ENCODE measurements around the gene RNASE8.

The RNASE8 gene

DNA sequence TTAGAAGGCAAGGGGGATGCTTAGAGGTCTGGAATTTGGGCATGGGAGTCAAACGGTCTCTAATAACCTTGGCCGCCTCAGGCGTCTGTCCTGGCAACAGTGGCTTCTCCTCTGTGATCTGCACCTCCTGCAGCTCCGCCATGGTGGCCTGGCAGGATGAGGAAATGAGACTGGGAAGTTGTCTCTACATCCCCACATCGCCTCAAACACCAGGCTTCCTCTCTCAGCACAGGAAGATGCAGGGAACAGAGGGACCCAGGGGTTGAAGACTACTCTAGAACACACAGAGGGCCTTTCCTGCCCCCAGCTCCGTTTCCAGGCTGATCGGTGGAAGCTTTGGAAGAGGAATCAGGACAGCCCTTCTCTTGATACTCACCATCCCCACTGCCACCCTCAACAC, 34.4 kb upstream of the RNASE8 start:
- TF ChIP-seq, protein P1, sequence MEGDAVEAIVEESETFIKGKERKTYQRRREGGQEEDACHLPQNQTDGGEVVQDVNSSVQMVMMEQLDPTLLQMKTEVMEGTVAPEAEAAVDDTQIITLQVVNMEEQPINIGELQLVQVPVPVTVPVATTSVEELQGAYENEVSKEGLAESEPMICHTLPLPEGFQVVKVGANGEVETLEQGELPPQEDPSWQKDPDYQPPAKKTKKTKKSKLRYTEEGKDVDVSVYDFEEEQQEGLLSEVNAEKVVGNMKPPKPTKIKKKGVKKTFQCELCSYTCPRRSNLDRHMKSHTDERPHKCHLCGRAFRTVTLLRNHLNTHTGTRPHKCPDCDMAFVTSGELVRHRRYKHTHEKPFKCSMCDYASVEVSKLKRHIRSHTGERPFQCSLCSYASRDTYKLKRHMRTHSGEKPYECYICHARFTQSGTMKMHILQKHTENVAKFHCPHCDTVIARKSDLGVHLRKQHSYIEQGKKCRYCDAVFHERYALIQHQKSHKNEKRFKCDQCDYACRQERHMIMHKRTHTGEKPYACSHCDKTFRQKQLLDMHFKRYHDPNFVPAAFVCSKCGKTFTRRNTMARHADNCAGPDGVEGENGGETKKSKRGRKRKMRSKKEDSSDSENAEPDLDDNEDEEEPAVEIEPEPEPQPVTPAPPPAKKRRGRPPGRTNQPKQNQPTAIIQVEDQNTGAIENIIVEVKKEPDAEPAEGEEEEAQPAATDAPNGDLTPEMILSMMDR (IDR thresholded peaks at IDR 0.05; ENCODE audit: low read depth, low read length): no peak
- Histone ChIP-seq H3K36me3 (no peaks in the 10 kb centered on the region), H3K4me3 (ENCODE audit: low read depth, low read length) (no peak overlapping the region), H3K27me3 (no peaks in the 10 kb centered on the region), H3K9me3 (no peaks in the 10 kb centered on the region), H3K4me1 (no peaks in the 10 kb centered on the region)
- DNase-seq: no peak

DNA sequence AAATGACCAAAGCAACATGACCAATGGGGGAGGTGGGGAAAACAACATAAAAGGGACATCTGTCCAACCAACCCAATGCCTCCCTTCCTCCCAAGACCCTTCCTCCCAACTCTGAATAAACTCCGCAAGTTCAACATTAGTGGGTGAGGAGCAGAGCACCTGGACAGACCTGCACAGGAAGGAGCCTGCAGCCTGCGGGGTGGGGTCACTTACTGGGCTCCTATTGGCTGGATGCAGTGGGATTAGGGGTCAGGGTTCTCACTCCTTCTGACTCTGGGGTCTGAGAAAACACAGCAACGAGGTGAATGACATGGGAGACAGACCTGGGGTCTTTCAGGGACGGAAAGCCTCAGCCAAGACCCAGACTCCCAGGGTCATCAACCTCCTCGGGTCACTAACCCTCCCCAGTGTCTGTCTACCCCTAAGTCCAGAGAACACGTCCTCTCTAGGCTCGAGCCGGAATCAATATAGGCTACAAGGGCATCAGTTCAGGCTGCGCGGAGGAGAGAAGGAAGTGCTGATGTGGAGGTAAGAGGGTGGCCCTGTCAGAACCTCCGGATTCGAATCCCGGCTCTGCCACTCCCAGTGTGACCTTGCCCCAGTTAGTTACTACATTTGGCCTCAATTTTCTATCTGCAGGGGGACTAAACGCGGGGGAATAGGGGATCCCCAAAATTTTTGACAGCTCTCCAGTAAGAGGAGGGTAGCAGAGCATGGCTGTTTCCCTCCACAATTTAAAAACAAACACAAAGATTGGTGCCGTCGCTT, 33.6 kb upstream of the RNASE8 start:
- Histone ChIP-seq H3K36me3 (no peaks in the 10 kb centered on the region), H3K4me3 (ENCODE audit: low read depth, low read length) (peak overlapping the region; percentile 73), H3K4me1 (no peaks in the 10 kb centered on the region), H3K27me3 (no peaks in the 10 kb centered on the region), H3K9me3 (no peaks in the 10 kb centered on the region)
- no peak for DNase-seq
- TF ChIP-seq, protein P1 (IDR thresholded peaks at IDR 0.05; ENCODE audit: low read depth, low read length): no peak

DNA sequence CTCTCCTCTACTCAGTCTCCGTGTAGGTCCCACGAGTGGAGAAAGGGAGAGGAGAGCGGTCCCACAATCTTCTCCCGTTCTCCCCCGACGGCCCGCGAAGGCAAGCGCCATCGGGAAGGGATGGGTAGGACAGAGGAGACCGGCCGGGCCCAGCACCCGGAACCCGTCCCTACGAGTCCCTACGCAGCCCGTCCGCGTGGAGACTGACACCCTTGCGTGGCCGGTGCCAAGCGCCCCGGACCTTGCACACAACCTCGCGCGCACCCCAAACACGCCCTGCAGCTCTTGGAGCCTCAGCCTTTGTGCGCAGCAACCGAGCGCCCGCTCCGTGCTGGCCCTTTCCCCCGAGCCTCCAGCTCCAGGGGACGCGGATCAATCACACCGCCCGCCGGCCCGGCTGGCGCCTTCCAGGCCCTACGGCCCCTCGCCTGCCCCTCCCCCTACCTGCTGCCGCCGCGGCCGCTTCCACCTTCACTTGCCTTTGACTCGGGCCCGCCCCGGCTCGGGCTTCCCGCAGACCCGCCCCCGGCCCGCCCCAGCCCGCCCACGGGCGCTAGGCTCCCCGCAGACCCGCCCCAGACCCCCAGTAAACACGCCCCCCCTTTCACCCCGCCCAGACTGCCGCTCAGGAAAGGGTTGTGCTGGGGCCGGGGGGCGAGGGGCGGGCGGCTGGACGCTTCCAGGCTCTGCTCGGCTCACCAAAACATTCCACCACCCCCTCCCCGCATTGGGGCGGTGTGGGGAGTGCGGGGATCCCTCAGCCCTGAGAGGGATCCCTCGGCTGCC, 32.8 kb upstream of the RNASE8 start, which contains the start of gene NDRG2:
Gene NDRG2 (minus strand): TSS at position 477 of the 786 bp plus-strand sequence. CDS start 1,746 bp downstream, outside the sequence.
- Histone ChIP-seq H3K4me1 (no peaks in the 10 kb centered on the region), H3K4me3 (ENCODE audit: low read depth, low read length) (peak within 1 kb of the TSS; percentile 73), H3K27me3 (no peaks in the 10 kb centered on the region), H3K9me3 (no peaks in the 10 kb centered on the region), H3K36me3 (no peaks in the 10 kb centered on the region)
- TF ChIP-seq, protein P1 (IDR thresholded peaks at IDR 0.05; ENCODE audit: low read depth, low read length): no peak
- peak; percentile 87 for DNase-seq

DNA sequence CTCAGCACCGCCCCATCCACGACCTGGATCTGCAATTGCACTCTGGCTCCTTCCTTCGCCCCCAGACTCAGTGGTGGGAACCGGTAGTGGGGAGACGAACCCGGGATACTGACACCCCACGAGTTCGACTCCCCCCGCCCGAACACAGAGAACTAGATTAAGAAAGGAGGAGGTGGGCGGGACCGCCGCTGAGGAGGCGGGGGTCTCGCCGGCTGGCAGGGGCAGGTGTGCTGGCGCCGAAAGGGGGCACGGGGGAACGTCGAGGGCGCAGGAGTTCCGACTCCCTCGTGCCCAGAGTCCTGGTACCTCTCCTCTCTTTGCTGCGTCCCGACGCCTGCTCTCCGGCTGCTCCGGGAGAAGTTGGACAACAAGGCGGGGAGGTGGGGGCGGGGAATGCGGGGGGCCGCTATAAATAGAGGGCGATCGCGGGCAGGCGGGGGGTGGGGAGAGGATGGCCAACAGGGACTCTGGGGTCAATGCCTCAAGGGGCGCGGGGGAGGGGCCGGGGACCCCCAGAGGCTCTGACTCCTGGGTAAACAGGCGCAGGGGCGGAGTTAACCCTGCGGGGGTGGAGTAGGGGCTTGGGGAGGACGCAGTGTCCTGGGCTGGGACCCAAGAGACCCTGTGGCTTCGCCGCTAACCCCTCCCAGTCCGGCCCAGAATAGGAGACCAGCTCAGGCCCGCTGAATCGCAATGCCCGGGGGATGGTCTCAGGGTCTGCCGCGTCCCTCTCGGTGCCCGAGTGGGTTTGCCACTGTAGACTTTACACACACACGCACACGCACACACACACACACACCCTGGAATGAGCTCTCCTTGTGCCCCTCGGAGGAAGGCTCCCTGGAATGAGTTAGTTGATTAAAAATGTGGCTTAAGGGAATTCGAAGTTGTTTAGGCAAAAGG, 32.0 kb upstream of the RNASE8 start:
- Histone ChIP-seq H3K27me3 (no peaks in the 10 kb centered on the region), H3K4me1 (no peaks in the 10 kb centered on the region), H3K9me3 (no peaks in the 10 kb centered on the region), H3K4me3 (ENCODE audit: low read depth, low read length) (peak overlapping the region; percentile 73), H3K36me3 (no peaks in the 10 kb centered on the region)
- TF ChIP-seq, protein P1 (IDR thresholded peaks at IDR 0.05; ENCODE audit: low read depth, low read length): no peak
- no peak for DNase-seq

DNA sequence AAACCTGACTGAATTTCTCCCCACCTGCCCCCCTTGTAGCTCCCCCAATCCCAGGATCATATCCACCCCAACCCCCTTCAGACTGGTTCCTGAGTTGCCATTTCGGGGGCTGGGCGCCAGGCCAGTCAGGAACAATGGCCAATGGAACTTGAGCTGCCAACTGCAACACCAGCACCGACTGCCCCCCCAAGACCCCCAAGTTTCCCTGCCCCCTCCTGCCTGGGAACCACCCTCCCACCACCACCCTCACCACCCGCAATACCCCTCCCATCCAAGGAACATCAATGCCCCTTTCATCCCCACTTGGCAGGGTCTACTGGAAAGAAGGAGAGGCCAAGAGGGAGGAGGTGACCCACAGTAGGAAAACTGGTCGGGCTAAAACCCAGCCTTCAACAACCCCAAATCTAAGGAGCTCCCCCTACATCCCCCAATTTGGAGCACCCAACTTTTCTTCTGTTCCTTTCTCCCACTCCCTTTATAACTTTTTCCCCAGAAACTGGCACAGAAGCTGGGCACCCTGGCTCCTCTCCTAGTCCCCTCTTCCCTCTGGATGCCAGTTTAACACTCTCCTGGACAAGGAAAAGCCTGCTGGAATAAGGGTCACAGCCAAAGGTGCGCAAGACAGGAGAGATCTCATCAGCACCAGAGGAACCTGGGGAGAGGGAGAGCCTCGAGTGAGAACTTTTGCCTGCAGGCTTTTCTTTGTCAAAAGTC, 31.2 kb upstream of the RNASE8 start:
- no peaks in the 10 kb centered on the region for H3K27me3 ChIP-seq
- TF ChIP-seq, protein P1 (IDR thresholded peaks at IDR 0.05; ENCODE audit: low read depth, low read length): no peak
- H3K4me3 ChIP-seq (ENCODE audit: low read depth, low read length): no peak overlapping the region
- no peaks in the 10 kb centered on the region for H3K4me1 ChIP-seq
- H3K9me3 ChIP-seq: no peaks in the 10 kb centered on the region
- no peaks in the 10 kb centered on the region for H3K36me3 ChIP-seq
- no peak for DNase-seq
